HEK293 (cell line): ENCODE data around the gene UPP2.

Experiments used
- CTCF ChIA-PET: fragments of 350-600 bp; formaldehyde crosslinking; extraction: SDS; loops from one replicate; lab custom pipeline; 2021; ENCODE audit warnings: antibody characterized with exemption; lab: Yijun Ruan, JAX
- POLR2A ChIA-PET: fragments of 300-600 bp; formaldehyde crosslinking; extraction: SDS; loops from one replicate; lab custom pipeline; 2020; ENCODE audit warnings: antibody characterized with exemption, inconsistent platforms; lab: Yijun Ruan, JAX
- H3K27ac ChIP-seq: fragments of 200-500 bp; sonication (Bioruptor generic); 2 replicates; pipeline ENCODE4 v1.5.1; 2014; ENCODE audit warnings: low read depth, low read length, control low read depth, inconsistent platforms; ENCODE audit errors: extremely low read depth
- H3K36me3 ChIP-seq, 2 experiments: fragments of 200-500 bp in 1 of 2; sonication (Bioruptor generic) in 1 of 2; 1 replicate in 1 of 2; 2 replicates in 1 of 2; pipeline ENCODE4 v1.5.1; 2014 to 2017; ENCODE audit warnings: inconsistent platforms in 2 of 2, low read length in 2 of 2; ENCODE audit not compliant: control insufficient read depth in 2 of 2, insufficient read depth in 1 of 2
- H3K4me1 ChIP-seq: fragments of 200-500 bp; sonication (Bioruptor generic); 2 replicates; pipeline ENCODE4 v1.5.1; 2014; ENCODE audit warnings: mild to moderate bottlenecking, low read length, inconsistent platforms; ENCODE audit not compliant: control insufficient read depth, insufficient read depth
- H3K4me3 ChIP-seq: 2 replicates; pipeline ENCODE4 v1.5.1; 2011; ENCODE audit warnings: low read depth, mild to moderate bottlenecking, control low read depth, low read length, moderate library complexity
- H3K9me3 ChIP-seq: fragments of 200-500 bp; sonication (Bioruptor generic); 2 replicates; pipeline ENCODE4 v1.5.1; 2014; ENCODE audit warnings: low read depth, low read length, inconsistent platforms; ENCODE audit not compliant: control insufficient read depth, insufficient read depth
- REPIN1 ChIP-seq: fragments of 450-650 bp; formaldehyde crosslinking; IDR thresholded peaks from 2 replicates; pipeline ENCODE4 v1.5.1; 2017; ENCODE audit warnings: missing biosample characterization, missing genetic modification characterization, low read depth
- SP3 ChIP-seq: fragments of 450-650 bp; formaldehyde crosslinking; IDR thresholded peaks from 2 replicates; pipeline ENCODE4 v1.5.1; 2016; ENCODE audit warnings: missing biosample characterization, missing genetic modification characterization
- TSHZ1 ChIP-seq: fragments of 450-650 bp; formaldehyde crosslinking; IDR thresholded peaks from 2 replicates; pipeline ENCODE4 v1.5.1; 2016; ENCODE audit warnings: missing biosample characterization, missing genetic modification characterization, borderline replicate concordance
- ZBTB1 ChIP-seq: fragments of 450-650 bp; formaldehyde crosslinking; IDR thresholded peaks from 2 replicates; pipeline ENCODE4 v1.5.1; 2016; ENCODE audit warnings: missing biosample characterization, missing genetic modification characterization
- ZFP41 ChIP-seq: fragments of 450-650 bp; formaldehyde crosslinking; IDR thresholded peaks from 2 replicates; pipeline ENCODE4 v1.5.1; 2016; ENCODE audit warnings: missing biosample characterization, missing genetic modification characterization, borderline replicate concordance
- ZNF184 ChIP-seq: fragments of 450-650 bp; IDR thresholded peaks from 2 replicates; pipeline ENCODE4 v1.5.1; 2018; ENCODE audit warnings: missing biosample characterization, mild to moderate bottlenecking, missing genetic modification characterization
- ZNF280C ChIP-seq: fragments of 450-650 bp; formaldehyde crosslinking; IDR thresholded peaks from 2 replicates; pipeline ENCODE4 v1.5.1; 2016; ENCODE audit warnings: missing biosample characterization, missing genetic modification characterization
- ZNF473 ChIP-seq: fragments of 450-650 bp; formaldehyde crosslinking; IDR thresholded peaks from 2 replicates; pipeline ENCODE4 v1.5.1; 2017; ENCODE audit warnings: missing biosample characterization, missing genetic modification characterization
- ZNF530 ChIP-seq: fragments of 450-650 bp; formaldehyde crosslinking; IDR thresholded peaks from 2 replicates; pipeline ENCODE4 v1.5.1; 2016; ENCODE audit warnings: low read depth, missing biosample characterization, missing genetic modification characterization
- ZNF558 ChIP-seq: fragments of 450-650 bp; formaldehyde crosslinking; IDR thresholded peaks from 2 replicates; pipeline ENCODE4 v1.5.1; 2016; ENCODE audit warnings: missing biosample characterization, missing genetic modification characterization
- ZNF600 ChIP-seq: fragments of 450-650 bp; formaldehyde crosslinking; IDR thresholded peaks from 2 replicates; pipeline ENCODE4 v1.5.1; 2016; ENCODE audit warnings: missing biosample characterization, missing genetic modification characterization
- ZNF610 ChIP-seq: fragments of 450-650 bp; formaldehyde crosslinking; IDR thresholded peaks from 2 replicates; pipeline ENCODE4 v1.5.1; 2016; ENCODE audit warnings: missing biosample characterization, missing genetic modification characterization, borderline replicate concordance
- ZNF624 ChIP-seq: fragments of 450-650 bp; formaldehyde crosslinking; IDR thresholded peaks from 2 replicates; pipeline ENCODE4 v1.5.1; 2017; ENCODE audit warnings: missing biosample characterization, missing genetic modification characterization
- ZNF626 ChIP-seq: fragments of 450-650 bp; sonication (Bioruptor Pico); formaldehyde crosslinking; IDR thresholded peaks from 2 replicates; pipeline ENCODE4 v1.5.1; 2018; ENCODE audit warnings: missing biosample characterization, missing genetic modification characterization, inconsistent platforms
- ZNF692 ChIP-seq: fragments of 450-650 bp; formaldehyde crosslinking; IDR thresholded peaks from 2 replicates; pipeline ENCODE4 v1.5.1; 2016; ENCODE audit warnings: missing biosample characterization, missing genetic modification characterization
- TF ChIP-seq, protein P1 (sequence below): fragments of 450-650 bp; formaldehyde crosslinking; IDR thresholded peaks from 2 replicates; pipeline ENCODE4 v1.5.1; 2017; ENCODE audit warnings: missing biosample characterization, missing genetic modification characterization

The UPP2 gene

GRCh38 chr2:158101384-158101926 is at the start of gene UPP2:
UPP2 (plus strand) TSS chr2:158101876; CDS start chr2:158102064, 188 bp downstream.
- Histone ChIP-seq H3K4me3 (no peak within 1 kb of the TSS), H3K4me1 (no peaks in the 10 kb centered on the region), H3K36me3 (no peaks in the 10 kb centered on the region), H3K9me3 (no peaks in the 10 kb centered on the region), H3K27ac (no peak within 1 kb of the TSS)
- ChIA-PET POLR2A (no interaction called here), CTCF (interaction anchor here (0.6 kb wide), 1 partner anchor 82 kb away, joined by 3 read pairs; no protein-coding TSS in a partner anchor)
- TF ChIP-seq ZNF600 (tag by site-specific recombination) (no peak), ZNF626 (no peak)

DNA sequence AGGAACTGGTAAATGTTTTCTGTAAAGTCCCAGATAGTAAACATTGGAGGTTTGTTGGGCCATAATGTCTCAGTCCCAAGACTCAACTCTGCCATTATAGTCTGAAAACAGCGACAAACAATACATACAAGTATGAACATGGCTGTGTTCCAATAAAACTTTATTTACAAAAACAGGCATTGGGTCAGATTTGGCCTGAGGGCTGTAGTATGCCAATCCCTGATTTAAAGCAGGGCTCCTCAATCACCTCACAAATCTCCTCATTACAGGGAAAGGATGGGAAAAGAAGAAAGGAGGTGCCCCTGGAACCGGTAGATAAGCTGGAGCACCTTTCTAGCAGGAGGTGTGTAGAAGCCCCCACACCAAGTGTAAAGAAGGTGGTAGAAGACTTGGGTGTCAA is 48.9 kb upstream of the UPP2 start:
- Histone ChIP-seq H3K4me3 (no peak overlapping the region), H3K36me3 (no peaks in the 10 kb centered on the region), H3K9me3 (no peaks in the 10 kb centered on the region), H3K27ac (no peak overlapping the region), H3K4me1 (no peaks in the 10 kb centered on the region)
- TF ChIP-seq ZNF530 (no peak), ZNF558 (tag by site-specific recombination) (no peak), SP3 (tag by site-specific recombination) (no peak), ZFP41 (tag by site-specific recombination) (no peak), ZNF280C (tag by site-specific recombination) (no peak), ZNF184 (tag by site-specific recombination) (no peak), ZNF692 (no peak), ZNF610 (tag by site-specific recombination) (no peak), TSHZ1 (no peak), ZBTB1 (tag by site-specific recombination) (no peak), ZNF624 (tag by site-specific recombination) (no peak), ZNF473 (tag by site-specific recombination) (no peak), REPIN1 (tag by site-specific recombination) (no peak)
- TF ChIP-seq, protein P1, sequence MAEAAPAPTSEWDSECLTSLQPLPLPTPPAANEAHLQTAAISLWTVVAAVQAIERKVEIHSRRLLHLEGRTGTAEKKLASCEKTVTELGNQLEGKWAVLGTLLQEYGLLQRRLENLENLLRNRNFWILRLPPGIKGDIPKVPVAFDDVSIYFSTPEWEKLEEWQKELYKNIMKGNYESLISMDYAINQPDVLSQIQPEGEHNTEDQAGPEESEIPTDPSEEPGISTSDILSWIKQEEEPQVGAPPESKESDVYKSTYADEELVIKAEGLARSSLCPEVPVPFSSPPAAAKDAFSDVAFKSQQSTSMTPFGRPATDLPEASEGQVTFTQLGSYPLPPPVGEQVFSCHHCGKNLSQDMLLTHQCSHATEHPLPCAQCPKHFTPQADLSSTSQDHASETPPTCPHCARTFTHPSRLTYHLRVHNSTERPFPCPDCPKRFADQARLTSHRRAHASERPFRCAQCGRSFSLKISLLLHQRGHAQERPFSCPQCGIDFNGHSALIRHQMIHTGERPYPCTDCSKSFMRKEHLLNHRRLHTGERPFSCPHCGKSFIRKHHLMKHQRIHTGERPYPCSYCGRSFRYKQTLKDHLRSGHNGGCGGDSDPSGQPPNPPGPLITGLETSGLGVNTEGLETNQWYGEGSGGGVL, result no peak
- ChIA-PET CTCF (no interaction called here), POLR2A (no interaction called here)
